NCI-H82 treated with DMSO at 0.1 percent for 48 hours (cell line): ENCODE data around the gene G3BP1.
"Not testable (repeated sequence)": the region's sequence is repeated elsewhere in the genome, so short reads cannot be mapped to it uniquely, and the experiment has no call there.

ENCODE experiments used
- DNase-seq: peaks from one replicate; lab custom pipeline; 2025; ENCODE audit not compliant: unreplicated experiment; lab: John Stamatoyannopoulos, UW

The G3BP1 gene

GRCh38 chr5:151855701-151856100, 83.9 kb downstream of the G3BP1 start:
- DNase-seq, result no peak

DNA sequence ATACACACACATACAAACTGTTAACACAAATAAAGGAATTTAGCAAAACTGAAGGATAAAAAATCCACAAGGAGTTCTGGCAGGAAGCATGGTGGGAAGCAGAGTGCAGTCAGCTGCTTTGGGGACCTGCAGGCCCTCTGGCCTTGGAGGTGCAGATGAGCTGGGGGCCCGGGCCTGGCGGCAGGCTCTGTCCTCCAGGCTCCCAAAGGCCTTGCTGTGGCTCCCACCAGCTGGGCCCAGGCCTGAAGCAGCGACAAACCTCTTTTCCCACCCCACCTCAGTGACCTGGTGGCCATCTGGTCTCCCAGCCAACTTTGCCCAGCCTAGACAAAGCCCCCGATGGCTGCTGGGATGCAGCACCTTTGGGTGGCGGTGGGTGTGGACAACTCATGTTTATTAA, 85.1 kb downstream of the G3BP1 start:
- DNase-seq, result no peak

DNA sequence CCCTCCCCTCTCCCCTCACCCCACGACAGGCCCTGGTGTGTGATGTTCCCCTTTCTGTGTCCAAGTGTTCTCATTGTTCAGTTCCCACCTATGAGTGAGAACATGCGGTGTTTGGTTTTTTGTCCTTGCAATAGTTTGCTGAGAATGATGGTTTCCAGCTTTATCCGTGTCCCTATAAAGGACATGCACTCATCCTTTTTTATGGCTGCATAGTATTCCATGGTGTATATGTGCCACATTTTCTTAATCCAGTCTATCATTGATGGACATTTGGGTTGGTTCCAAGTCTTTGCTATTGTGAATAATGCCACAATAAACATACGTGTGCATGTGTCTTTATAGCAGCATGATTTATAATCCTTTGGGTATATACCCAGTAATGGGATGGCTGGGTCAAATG, 89.1 kb downstream of the G3BP1 start:
- not testable (repeated sequence) for DNase-seq
